ENCODE results near the gene CSH2.
A peak's percentile ranks its signal among the peaks of the same experiment; 100 is the strongest.
"Not testable (repeated sequence)": the region's sequence is repeated elsewhere in the genome, so short reads cannot be mapped to it uniquely, and the experiment has no call there.

Gene CSH2

DNA sequence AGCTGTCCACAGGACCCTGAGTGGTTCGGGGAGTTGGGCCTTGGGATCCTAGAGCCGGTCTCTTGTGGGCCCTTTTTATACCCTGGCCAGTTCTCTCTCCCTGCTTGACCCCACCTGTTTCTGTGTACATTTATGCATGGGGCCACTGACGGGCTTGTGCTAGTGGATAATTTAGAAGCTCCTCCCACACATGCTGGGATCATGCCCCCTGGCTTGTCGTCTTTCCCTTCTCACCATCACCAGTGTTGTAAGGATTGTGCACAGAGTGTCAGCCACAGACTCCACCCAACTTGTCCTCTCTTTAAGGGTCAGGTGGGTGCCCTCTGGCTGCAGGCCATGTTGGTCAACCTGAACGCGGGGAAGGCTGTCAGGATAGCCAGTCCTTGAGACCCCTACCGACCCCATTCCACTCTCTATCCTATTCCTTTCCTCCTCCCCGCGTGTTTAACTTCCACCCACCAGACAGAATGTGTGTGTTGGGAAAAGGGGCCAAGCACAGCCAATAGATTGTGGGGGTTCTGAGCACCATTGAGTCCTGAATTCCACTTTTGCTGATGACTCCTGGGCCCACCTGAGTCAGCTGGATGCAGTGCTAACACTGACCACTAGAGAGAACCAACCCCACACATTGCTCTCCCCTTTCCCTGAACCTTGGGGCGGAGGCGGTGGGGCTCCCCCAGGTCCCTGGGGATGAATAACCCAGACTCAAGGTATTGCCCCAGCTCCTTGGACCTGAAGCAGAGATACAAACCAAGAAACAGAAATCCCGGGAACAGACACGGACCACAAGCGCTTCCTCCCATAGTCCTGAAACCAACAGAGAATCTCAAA, 23.3 kb upstream of the CSH2 start, which contains the start of gene CSH1:
Gene CSH1 (minus strand): TSS at position 51 of the 831 bp plus-strand sequence. CDS start 63 bp downstream, outside the sequence.
- not testable (repeated sequence) for DNase-seq (ENCODE audit: low read depth in 3 of 3)

DNA sequence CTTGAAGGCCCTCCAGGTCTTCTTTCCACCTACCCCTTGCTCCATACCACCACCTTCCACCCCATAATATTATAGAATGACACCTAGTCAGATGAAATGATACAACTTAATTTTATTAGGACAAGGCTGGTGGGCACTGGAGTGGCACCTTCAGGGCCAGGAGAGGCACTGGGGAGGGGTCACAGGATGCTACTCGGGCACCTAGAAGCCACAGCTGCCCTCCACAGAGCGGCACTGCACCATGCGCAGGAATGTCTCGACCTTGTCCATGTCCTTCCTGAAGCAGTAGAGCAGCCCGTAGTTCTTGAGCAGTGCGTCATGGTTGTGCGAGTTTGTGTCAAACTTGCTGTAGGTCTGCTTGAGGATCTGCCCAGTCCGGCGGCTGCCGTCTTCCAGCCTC, 21.3 kb upstream of the CSH2 start:
- DNase-seq (ENCODE audit: low read depth in 3 of 3) = not testable (repeated sequence)

DNA sequence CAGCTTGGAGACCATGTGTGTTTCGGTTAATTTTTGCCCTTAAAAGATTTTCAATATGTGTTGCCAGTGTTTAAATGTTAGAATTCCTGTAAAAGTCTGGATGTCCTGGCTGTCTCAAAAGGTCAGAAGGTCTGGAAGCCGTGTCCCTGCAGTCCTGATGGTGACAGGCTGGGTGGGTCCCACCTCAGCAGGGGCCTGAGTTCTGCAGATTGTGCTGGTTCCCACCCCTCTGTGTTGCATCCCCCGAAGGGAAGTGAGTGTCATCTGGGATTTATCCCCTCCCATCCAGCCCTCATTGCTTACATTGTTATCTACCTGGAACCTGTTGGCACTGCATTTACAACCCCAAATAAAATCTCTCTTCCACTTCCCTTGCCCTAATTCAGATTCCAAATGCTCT, 20.5 kb upstream of the CSH2 start:
- not testable (repeated sequence) for DNase-seq (ENCODE audit: low read depth in 3 of 3)

GRCh38 chr17:63892316-63893037, 19.0 kb upstream of the CSH2 start:
- not testable (repeated sequence) for DNase-seq (ENCODE audit: low read depth in 3 of 3)

DNA sequence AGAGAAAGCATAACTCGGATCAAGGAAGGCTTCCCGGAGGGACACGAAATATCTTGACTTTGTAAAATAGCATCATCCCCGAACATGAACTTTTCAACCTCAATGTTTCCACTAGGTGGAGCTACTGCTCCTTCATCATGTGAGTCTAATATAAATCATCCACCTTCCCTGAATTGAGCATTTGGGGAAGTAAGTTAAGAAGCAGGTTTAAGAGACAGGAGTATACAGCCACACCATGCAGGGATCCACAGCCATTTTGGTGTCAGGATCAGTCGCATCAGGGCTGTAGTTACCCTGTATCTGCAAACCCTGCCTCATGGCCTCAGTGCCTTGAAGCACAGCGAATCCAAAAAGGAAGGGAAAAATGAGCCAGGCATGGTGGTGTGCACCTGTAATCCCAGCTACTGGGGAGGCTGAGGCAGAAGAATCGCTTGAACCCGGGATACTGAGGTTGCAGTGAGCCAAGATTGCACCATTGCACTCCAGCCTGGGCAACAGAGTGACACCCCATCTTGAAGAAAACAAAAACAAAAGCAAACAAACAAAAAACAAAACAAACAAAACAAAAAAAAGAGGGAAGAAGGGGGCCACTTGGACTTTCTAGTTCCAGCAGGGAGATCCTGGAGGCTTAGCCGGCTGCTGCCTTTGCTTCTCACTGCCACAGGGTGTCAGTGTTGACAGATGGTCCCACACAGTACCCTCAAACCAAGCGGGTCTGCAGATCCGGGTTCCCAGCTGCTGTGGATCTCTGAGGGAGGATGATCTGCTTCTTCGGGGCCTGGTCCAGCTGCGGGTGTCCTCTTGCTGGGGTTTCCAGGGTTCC, 15.8 kb upstream of the CSH2 start:
- not testable (repeated sequence) for DNase-seq (ENCODE audit: low read depth in 3 of 3)

GRCh38 chr17:63885119-63885518, 11.6 kb upstream of the CSH2 start:
- DNase-seq (ENCODE audit: low read depth in 3 of 3) = not testable (repeated sequence)

- not testable (repeated sequence) for DNase-seq (ENCODE audit: low read depth in 3 of 3)
These were observed 9.2 kb upstream of the CSH2 start for GRCh38 chr17:63882626-63883126.

DNA sequence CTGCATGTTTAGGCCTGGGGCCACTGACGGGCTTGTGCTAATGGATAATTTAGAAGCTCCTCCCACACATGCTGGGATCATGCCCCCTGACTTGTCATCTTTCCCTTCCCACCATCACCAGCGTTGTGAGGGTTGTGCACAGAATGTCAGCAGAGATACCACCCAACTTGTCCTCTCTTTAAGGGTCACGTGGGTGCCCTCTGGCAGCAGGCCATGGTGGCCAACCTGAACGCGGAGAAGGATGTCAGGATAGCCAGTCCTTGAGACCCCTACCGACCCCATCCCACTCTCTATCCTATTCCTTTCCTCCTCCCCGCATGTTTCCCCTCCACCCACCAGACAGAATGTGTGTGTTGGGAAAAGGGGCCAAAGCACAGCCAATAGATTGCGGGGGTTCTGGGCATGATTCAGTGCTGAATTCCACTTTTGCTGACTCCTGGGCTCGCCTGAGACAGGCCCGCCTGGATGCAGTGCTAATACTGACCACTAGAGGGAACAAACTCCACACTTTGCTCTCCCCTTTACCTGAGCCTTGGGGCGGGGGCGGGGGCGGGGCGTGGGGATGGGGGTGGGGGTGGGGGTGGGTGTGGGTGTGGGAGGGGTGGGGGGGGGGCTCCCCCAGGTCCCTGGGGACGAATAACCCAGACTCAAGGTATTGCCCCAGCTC, 8.6 kb upstream of the CSH2 start, which contains the start of gene GH2:
Gene GH2 (minus strand): TSS at position 10 of the 667 bp plus-strand sequence. CDS start 143 bp downstream, outside the sequence.
- peak; percentile 28 to 44 (median 35) for DNase-seq (ENCODE audit: low read depth in 3 of 3)

- DNase-seq (ENCODE audit: low read depth in 3 of 3) = not testable (repeated sequence)
These were observed 7.9 kb upstream of the CSH2 start for GRCh38 chr17:63881337-63881736.

GRCh38 chr17:63880706-63881105, 7.2 kb upstream of the CSH2 start:
- no peak for DNase-seq (ENCODE audit: low read depth in 3 of 3)

- DNase-seq (ENCODE audit: low read depth in 3 of 3) = not testable (repeated sequence)
These were observed 4.9 kb upstream of the CSH2 start for GRCh38 chr17:63878413-63878812.

DNA sequence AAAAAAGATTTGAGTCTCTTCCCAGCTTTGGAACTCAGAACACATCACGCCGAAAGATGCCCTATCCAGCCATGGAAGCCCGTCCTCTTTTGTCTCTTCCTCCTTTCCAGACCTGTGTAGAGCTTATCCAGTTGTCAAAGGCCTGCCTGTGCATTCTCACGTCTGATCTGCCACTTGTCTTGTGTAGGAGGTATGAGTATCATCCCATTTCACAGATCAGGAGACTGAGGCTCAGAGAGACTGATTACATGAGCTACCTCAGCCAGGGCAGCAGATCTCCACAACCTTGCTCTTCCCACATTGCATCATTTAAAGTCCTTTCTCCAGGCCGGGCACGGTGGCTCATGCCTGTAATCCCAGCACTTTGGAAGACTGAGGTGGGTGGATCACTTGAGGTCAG, 1.2 kb upstream of the CSH2 start:
- DNase-seq (ENCODE audit: low read depth in 3 of 3) = not testable (repeated sequence)

- not testable (repeated sequence) for DNase-seq (ENCODE audit: low read depth in 3 of 3)
These were observed 667 bp upstream of the CSH2 start for GRCh38 chr17:63874061-63874626.

GRCh38 chr17:63871646-63872365, 1.7 kb downstream of the CSH2 start:
- DNase-seq (ENCODE audit: low read depth in 3 of 3) = not testable (repeated sequence)

DNA sequence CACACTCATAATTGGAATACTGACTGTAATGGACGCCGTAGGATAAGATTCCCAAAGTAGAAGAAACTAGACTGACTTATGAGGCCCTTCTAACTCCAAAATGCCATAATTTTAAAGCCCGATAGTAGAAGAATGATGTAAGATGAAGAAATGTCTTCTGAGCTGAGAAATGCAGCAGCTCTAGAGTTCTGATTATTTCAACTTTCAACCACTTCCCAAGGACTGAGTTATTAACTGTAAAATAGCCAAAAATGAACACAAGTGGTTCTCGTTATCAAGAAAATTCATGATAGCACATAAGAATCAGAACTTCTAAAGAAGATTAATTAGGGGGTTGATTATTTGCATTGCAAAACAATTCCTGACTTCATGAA, 3.2 kb downstream of the CSH2 start:
- not testable (repeated sequence) for DNase-seq (ENCODE audit: low read depth in 3 of 3)

DNA sequence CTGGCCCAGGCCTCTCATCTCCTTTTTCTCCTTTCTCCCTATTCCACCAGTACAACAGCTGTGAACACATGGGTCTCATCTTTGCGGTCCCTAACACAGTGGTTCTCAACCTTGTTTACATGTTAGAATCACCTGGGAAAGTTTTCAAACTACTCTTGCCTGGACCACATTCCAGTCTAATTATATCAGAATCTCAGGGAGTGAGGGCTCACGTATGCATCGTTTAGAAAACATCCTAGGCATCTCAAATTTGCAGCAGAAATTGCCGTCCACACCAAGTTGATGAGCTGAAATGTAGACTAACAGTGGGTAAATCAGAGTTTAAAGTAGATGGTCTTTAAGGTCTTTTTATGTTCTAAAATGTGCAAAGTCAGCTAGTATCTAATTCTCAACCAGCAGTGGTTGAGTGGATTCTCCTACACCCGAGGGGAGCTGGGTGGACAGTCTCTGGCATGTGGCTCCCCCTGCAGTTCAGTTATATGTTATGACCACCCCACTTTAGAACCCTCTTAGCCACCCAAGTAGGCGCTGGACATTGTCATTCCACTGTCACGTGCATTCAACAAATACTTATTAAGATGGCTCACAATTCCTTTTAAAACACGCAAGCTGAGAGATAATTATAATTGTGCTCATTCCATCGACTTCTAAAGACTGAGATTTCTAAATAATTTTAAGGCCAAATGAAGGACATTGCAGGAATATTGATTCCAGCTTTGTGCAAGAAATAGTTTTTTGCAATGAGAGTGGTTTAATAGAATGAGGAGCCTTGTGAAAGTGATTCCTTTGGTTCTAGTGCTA, 3.8 kb downstream of the CSH2 start:
- DNase-seq (ENCODE audit: low read depth in 3 of 3) = not testable (repeated sequence)

DNA sequence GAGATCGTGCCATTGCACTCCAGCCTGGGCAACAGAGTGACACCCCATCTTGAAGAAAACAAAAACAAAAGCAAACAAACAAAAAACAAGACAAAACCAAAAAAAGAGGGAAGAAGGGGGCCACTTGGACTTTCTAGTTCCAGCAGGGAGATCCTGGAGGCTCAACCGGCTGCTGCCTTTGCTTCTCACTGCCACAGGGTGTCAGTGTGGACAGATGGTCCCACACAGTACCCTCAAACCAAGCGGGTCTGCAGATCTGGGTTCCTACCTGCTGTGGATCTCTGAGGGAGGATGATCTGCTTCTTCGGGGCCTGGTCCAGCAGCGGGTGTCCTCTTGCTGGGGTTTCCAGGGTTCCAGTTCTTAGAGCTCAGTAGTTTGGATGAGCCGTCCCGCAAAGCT, 6.9 kb downstream of the CSH2 start:
- not testable (repeated sequence) for DNase-seq (ENCODE audit: low read depth in 3 of 3)

- DNase-seq (ENCODE audit: low read depth in 3 of 3) = no peak
These were observed 14.2 kb downstream of the CSH2 start for GRCh38 chr17:63859257-63859656.

DNA sequence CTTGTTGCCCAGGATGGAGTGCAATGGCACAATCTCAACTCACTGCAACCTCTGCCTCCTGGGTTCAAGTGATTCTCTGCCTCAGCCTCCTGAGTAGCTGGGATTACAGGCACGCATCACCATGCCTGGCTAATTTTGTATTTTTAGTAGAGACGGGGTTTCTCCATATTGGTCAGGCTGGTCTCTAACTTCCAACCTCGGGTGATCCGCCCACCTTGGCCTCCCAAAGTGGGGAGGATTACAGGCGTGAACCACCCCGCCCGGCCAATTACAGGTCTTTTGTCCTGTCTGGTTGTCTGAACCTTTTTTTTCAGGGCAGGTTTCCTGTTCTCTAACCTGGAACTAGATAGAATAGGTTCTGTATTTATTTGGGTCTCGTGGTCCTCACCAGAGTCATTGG, 17.1 kb downstream of the CSH2 start:
- not testable (repeated sequence) for DNase-seq (ENCODE audit: low read depth in 3 of 3)
